Large intestine (tissue), 3 donors: ENCODE results near the gene BHLHA15. TPM values are rescaled to one million over a fixed set of nuclear protein-coding genes. Genes with fewer than 3 reads are reported as not detected.

Experiments used
- DNase-seq, 2 donors: peaks; one replicate each; pipeline versions ENCODE4 v3.0.0 to v3.0.0-alpha.2; 2013
- H3K27ac ChIP-seq: one replicate; pipeline ENCODE4 v1.5.1; 2013; ENCODE audit warnings: low read length
- H3K27me3 ChIP-seq: 2 replicates; pipeline ENCODE4 v1.6.1; 2013; ENCODE audit warnings: low read length; ENCODE audit not compliant: control insufficient read depth, insufficient read depth
- H3K36me3 ChIP-seq: 2 replicates; pipeline ENCODE4 v1.6.1; 2013; ENCODE audit warnings: low read length; ENCODE audit not compliant: control insufficient read depth, insufficient read depth
- H3K4me1 ChIP-seq: one replicate; pipeline ENCODE4 v1.6.1; 2013; ENCODE audit warnings: low read length; ENCODE audit not compliant: control insufficient read depth, insufficient read depth
- H3K4me3 ChIP-seq: one replicate; pipeline ENCODE4 v1.5.1; 2013; ENCODE audit warnings: low read length
- H3K9me3 ChIP-seq: one replicate; pipeline ENCODE4 v1.6.1; 2013; ENCODE audit warnings: mild to moderate bottlenecking, low read depth, low read length, moderate library complexity; ENCODE audit not compliant: control insufficient read depth
- WGBS: methylation state at CpG from one replicate; pipeline ENCODE4 v1.1.5; 2013; ENCODE audit warnings: low lambda C conversion rate; ENCODE audit not compliant: insufficient coverage; 5-methylcytosine and 5-hydroxymethylcytosine counted together
- polyA plus RNA-seq: library from polyadenylated mRNA; unstranded; fragments of 120-200 nt; gene quantifications from one replicate; pipeline ENCODE4 v1.2.1, GENCODE V29; 2013

The BHLHA15 gene
- polyA plus RNA-seq, 1 donor = 0.60 TPM

DNA sequence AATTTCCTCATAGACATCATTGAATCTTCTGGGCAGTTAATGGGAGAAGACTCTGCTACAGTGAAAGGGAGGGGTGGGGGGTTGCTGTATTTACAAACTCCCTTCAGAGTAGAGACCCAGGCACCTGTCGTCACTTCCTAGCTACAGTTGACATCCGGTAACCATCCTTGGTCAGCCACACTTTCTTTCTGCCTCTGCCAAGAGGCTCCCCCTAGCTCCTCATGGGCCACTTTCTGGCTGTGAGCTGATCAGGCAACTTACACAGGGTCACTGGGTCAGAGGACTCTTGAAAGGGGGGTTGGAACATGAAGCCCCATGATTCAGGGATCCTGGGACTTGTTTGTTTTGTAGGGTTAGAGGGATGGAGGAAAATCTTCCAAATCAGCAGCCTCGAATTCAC lies 39.5 kb downstream of the BHLHA15 start:
- Histone ChIP-seq H3K27ac (peak overlapping the region; percentile 69), H3K9me3 (no peaks in the 10 kb centered on the region), H3K36me3 (peaks cover 1% of the 10 kb centered on the region), H3K4me3 (peak overlapping the region; percentile 79), H3K27me3 (no peaks in the 10 kb centered on the region), H3K4me1 (peaks cover 16% of the 10 kb centered on the region)
- WGBS = no CpG with 5 or more reads among the region's 3 CpGs
- peak in 1 of 2 donors; percentile 53 for DNase-seq

DNA sequence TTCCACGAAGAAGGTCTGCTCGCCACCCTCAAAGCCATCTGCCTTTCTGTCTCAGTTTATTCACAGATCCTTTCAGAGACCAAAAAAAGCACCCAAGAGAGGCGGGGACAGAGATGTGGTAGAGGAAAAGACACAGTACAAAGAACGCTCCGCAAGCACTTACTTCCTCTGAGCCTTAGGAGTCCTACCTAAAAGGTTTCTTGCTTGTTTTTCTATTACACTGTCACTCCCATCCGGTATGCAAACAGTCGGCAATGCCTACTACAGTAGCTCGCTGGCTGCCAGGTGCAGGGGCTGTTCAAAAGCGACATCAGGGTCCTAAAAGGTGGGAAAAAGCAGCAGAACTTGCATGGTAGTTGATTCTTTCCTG lies 40.0 kb downstream of the BHLHA15 start:
- H3K27ac ChIP-seq = peak overlapping the region; percentile 69
- H3K4me1 ChIP-seq = peaks cover 16% of the 10 kb centered on the region
- no peaks in the 10 kb centered on the region for H3K9me3 ChIP-seq
- H3K36me3 ChIP-seq = no peaks in the 10 kb centered on the region
- H3K27me3 ChIP-seq = no peaks in the 10 kb centered on the region
- H3K4me3 ChIP-seq = peak overlapping the region; percentile 79
- no CpG with 5 or more reads among the region's 9 CpGs for WGBS
- DNase-seq = no peak

DNA sequence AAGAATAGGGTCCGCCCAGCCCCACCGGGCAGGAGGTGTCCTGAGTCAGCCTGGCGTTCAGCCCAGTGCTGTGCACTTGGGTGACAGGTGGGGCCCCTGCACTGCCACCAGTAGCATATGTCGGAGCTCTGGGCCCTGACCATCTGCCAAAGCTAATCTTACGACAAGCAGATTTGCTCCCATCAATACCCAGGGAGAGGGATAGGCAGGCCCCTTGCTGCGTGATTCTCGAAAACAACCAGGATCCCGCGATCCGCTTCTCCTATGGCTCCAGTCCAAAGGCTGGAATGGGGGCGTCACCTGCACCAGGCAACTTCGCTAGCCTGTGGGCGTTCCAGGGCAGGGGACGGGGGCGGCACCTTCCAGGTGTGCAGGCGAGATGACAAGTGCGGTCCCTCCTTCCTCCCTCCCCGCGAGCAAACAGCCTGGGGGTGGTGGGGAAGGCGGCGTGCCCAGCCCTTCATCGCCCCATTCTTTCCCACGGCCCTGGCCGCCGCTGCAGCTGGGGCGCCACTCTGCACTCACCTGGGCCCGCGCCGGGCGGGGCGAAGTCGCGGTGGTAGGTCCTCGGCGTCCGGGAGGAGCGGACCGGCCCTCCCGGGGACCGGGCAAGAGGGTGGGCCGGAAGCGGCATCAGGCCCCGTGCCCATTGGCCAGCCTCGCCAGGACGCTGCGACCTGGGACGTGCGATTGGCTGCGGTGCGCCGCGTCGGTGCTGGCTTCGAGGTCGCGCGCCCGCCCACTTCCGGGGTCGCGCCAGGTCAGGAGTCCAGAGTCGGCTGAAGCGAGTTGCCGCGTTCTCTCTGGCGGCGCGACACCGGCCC lies 40.6 kb downstream of the BHLHA15 start, which contains the start of gene TECPR1:
Gene TECPR1, minus strand, starts transcription at position 632 of the 824 bp plus-strand sequence. CDS start 6,086 bp downstream, outside the sequence.
- Histone ChIP-seq H3K27ac (peak within 1 kb of the TSS; percentile 84), H3K4me3 (peak within 1 kb of the TSS; percentile 89), H3K36me3 (peaks cover 2% of the 10 kb centered on the region), H3K27me3 (no peaks in the 10 kb centered on the region), H3K4me1 (peaks cover 16% of the 10 kb centered on the region), H3K9me3 (no peaks in the 10 kb centered on the region)
- peak; percentile 95 to 98 for DNase-seq
- no CpG with 5 or more reads among the region's 69 CpGs for WGBS

DNA sequence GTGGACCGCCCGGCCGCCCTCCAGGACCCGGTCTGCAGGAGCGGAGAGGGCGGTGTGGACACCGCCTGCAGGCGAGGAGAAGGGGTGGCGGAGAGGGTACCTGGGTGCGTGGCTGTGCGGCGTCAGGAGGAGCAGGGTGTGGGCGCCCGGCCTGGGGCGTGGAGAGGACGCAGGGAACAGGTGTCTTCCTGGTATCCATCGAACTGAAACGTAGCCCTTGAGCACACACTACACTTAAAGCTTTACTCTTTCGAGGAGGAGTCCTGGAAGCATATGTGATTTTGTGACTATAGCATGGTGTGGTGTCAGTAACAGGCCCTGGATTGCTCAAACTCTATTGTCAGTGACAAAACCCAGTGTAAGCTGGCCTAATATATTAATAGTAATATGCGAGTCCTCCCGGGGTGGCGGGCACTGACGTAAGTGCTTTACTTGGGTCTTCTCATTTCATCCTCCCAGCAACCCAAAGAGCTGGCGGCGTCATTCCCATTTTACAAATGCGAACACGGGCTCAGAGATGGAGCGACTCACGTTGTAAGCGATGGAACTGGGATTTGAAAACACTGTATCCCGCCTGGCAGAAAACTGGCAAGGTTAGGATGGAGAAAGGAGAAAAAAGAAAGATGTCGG lies 41.3 kb downstream of the BHLHA15 start:
- H3K36me3 ChIP-seq = peaks cover 4% of the 10 kb centered on the region
- DNase-seq = no peak
- WGBS = no CpG with 5 or more reads among the region's 32 CpGs
- H3K4me3 ChIP-seq = peak overlapping the region; percentile 89
- no peaks in the 10 kb centered on the region for H3K27me3 ChIP-seq
- peaks cover 16% of the 10 kb centered on the region for H3K4me1 ChIP-seq
- H3K9me3 ChIP-seq = no peaks in the 10 kb centered on the region
- peak overlapping the region; percentile 84 for H3K27ac ChIP-seq

DNA sequence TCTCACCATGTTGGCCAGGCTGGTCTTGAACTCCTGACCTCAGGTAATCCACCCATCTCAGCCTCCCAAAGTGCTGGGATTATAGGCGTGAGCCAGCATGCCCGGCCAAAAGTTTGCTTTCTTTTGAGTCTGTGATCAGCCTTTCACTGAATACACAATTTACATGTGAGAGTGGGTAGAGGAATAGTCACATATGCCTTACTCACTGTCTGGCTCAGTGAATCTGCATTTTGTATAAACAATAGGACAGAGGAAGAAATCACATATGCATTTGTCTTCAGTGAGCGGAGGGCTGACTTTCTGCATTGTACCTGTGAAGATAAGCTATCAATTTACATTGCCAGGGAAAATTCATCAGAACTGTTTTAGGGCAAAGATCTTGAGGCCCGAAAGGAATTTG lies 43.3 kb downstream of the BHLHA15 start:
- Histone ChIP-seq H3K4me1 (peaks cover 16% of the 10 kb centered on the region), H3K36me3 (peaks cover 7% of the 10 kb centered on the region), H3K27me3 (no peaks in the 10 kb centered on the region), H3K27ac (no peak overlapping the region), H3K9me3 (no peaks in the 10 kb centered on the region), H3K4me3 (no peak overlapping the region)
- WGBS = 40% methylated on average over 1 of the region's 4 CpGs
- DNase-seq = no peak

DNA sequence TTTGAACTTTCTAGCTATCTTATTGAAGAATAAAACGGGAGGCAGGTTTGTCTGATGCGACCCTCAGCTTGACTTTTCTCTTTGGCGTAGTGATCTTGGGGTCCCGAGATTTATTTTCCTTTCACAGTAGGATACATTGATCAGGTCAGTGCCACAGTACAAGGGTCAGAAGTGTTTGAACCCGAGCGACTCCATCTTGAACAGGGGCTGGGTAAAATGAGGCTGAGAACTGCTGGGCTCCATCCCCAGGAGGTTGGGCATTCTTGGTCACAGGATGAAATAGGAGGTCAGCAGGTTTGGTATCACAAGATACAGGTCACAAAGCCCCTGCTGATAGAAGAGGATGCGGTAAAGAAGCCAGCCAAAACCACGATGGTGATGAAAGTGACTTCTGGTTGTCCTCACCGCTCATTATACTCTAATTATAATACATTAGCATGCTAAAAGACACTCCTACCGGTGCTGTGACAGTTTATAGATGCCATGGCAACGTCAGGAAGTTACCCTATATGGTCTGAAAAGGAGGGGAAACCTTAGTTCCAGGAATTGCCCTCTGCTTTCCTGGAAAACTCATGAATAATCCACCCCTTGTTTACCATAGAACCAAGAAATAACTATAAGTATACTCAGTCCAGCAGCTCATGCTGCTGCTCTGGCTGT lies 43.8 kb downstream of the BHLHA15 start:
- no peaks in the 10 kb centered on the region for H3K27me3 ChIP-seq
- no peak for DNase-seq
- no peak overlapping the region for H3K27ac ChIP-seq
- no peaks in the 10 kb centered on the region for H3K9me3 ChIP-seq
- H3K4me1 ChIP-seq = peaks cover 16% of the 10 kb centered on the region
- 100% methylated on average over 2 of the region's 11 CpGs for WGBS
- peaks cover 7% of the 10 kb centered on the region for H3K36me3 ChIP-seq
- no peak overlapping the region for H3K4me3 ChIP-seq

DNA sequence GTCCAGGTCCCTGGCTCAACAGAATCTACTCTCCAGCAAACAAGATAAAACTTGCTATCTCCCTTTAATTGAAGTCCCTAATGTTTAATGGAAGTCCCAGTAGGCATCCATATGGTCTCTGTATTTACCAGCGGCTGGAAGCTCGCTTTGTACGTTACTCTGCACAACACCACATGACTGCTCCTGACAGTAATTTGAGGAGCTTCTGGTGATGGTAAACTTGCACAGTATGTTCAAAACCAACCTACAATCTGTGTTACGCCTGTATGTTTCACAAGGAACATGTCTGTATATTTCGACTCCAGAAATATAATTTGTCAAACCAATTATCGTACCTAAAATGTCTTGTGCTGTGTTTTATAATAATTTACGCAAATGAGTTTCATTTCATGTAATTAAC lies 45.2 kb downstream of the BHLHA15 start:
- Histone ChIP-seq H3K36me3 (peaks cover 14% of the 10 kb centered on the region), H3K4me3 (no peak overlapping the region), H3K9me3 (no peaks in the 10 kb centered on the region), H3K27me3 (no peaks in the 10 kb centered on the region), H3K4me1 (peaks cover 6% of the 10 kb centered on the region), H3K27ac (no peak overlapping the region)
- WGBS = 100% methylated on average over 2 of the region's 7 CpGs
- no peak for DNase-seq

DNA sequence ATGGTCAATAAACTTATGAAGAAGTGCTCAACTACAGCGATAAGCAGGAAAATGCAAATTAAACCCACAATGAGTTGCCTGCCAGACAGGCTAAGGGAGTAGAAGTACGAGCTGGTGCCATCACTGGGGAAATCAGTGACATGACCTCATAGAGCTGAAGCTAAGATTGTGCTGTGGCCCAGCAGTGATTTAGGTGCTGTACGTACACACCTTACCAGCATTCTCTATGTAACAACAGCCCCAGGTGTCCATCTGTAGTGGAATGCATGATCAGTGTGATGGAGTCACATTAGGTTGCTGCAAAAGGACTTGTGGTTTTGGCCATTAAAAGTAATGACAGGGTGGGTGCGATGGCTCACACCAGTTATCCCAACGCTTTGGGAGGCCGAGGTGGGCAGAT lies 46.5 kb downstream of the BHLHA15 start:
- DNase-seq = no peak
- H3K27ac ChIP-seq = no peak overlapping the region
- no peak overlapping the region for H3K4me3 ChIP-seq
- no peaks in the 10 kb centered on the region for H3K9me3 ChIP-seq
- no peaks in the 10 kb centered on the region for H3K27me3 ChIP-seq
- WGBS = no CpG with 5 or more reads among the region's 6 CpGs
- peaks cover 5% of the 10 kb centered on the region for H3K4me1 ChIP-seq
- peaks cover 15% of the 10 kb centered on the region for H3K36me3 ChIP-seq
